H1 (cell line): ENCODE results near the gene PTPRG. TPM values are rescaled to one million over a fixed set of nuclear protein-coding genes. Genes with fewer than 3 reads are reported as not detected.

Experiments
- CTCF ChIA-PET: fragments of 300-600 bp; sonication (Branson Sonifier 250); formaldehyde crosslinking; loops from one replicate; lab custom pipeline; 2021; ENCODE audit not compliant: partially characterized antibody; lab: Charles Lee
- POLR2A ChIA-PET: fragments of 300-600 bp; sonication (Branson Sonifier 250); formaldehyde crosslinking; loops from one replicate; lab custom pipeline; 2021; ENCODE audit warnings: inconsistent platforms; ENCODE audit not compliant: partially characterized antibody; lab: Charles Lee
- DNase-seq, 2 experiments: peaks; one replicate each; pipeline versions ENCODE4 v3.0.0 to v3.0.0-alpha.2; 2010 to 2022; ENCODE audit warnings: low spot score in 2 of 2, low read depth in 1 of 2, mixed read lengths in 1 of 2
- FAIRE-seq: peaks from 2 replicates; lab custom pipeline; 2011; peaks lifted over from hg19 to GRCh38; lab: Jason Lieb, UNC
- H2AFZ ChIP-seq: 2 replicates; pipeline ENCODE4 v1.8.1; 2012; ENCODE audit warnings: low read length, inconsistent platforms
- H2AK5ac ChIP-seq: 2 replicates; pipeline ENCODE4 v1.6.1; 2013; ENCODE audit warnings: low read depth, low read length
- H2BK120ac ChIP-seq: replicated peaks from 2 replicates; pipeline ENCODE3; 2013; ENCODE audit warnings: low read depth, low read length, inconsistent platforms
- H2BK12ac ChIP-seq: 2 replicates; pipeline ENCODE4 v1.6.1; 2013; ENCODE audit warnings: low read depth, low read length
- H2BK15ac ChIP-seq: 2 replicates; pipeline ENCODE4 v1.6.1; 2013; ENCODE audit warnings: low read length
- H2BK20ac ChIP-seq: 2 replicates; pipeline ENCODE4 v1.6.1; 2013; ENCODE audit warnings: low read length
- H2BK5ac ChIP-seq: 2 replicates; pipeline ENCODE4 v1.6.1; 2013; ENCODE audit warnings: low read depth, low read length
- H3K14ac ChIP-seq: 2 replicates; pipeline ENCODE4 v1.6.1; 2013; ENCODE audit warnings: inconsistent platforms; ENCODE audit not compliant: insufficient read length
- H3K18ac ChIP-seq: 2 replicates; pipeline ENCODE4 v1.6.1; 2013; ENCODE audit warnings: low read length; ENCODE audit errors: extremely low read depth
- H3K23ac ChIP-seq: 2 replicates; pipeline ENCODE4 v1.6.1; 2013; ENCODE audit warnings: inconsistent platforms; ENCODE audit not compliant: insufficient read length
- H3K23me2 ChIP-seq: 2 replicates; pipeline ENCODE4 v1.6.1; 2013; ENCODE audit warnings: low read depth, low read length
- H3K27ac ChIP-seq: 2 replicates; pipeline ENCODE4 v1.6.1; 2011; ENCODE audit warnings: low read depth, low read length, inconsistent platforms
- H3K27me3 ChIP-seq, 4 experiments: replicated peaks in 1 of 4; 1 replicate in 1 of 4; 2 replicates in 3 of 4; pipeline versions ENCODE4 v1.6.1 to v1.8.1; 2011 to 2013; ENCODE audit warnings: low read length in 3 of 4, mild to moderate bottlenecking in 3 of 4, inconsistent platforms in 2 of 4, mixed read lengths in 2 of 4, moderate library complexity in 1 of 4; ENCODE audit not compliant: control insufficient read depth in 3 of 4, insufficient read depth in 3 of 4; ENCODE audit errors: extremely low read depth in 1 of 4
- H3K36me3 ChIP-seq, 4 experiments: 2 replicates each; pipeline versions ENCODE4 v1.6.1 to v1.8.1; 2011 to 2013; ENCODE audit warnings: mild to moderate bottlenecking in 4 of 4, low read length in 3 of 4, moderate library complexity in 2 of 4, control low read depth in 1 of 4, inconsistent platforms in 1 of 4; ENCODE audit not compliant: insufficient read depth in 4 of 4, control insufficient read depth in 2 of 4
- H3K4ac ChIP-seq: replicated peaks from 2 replicates; pipeline ENCODE3; 2013; ENCODE audit warnings: low read length, low read depth, mixed read lengths, inconsistent platforms; ENCODE audit not compliant: insufficient read length
- H3K4me1 ChIP-seq, 4 experiments: replicated peaks in 1 of 4; 1 replicate in 1 of 4; 2 replicates in 3 of 4; pipeline versions ENCODE4 v1.6.1 to v1.8.1; 2011 to 2013; ENCODE audit warnings: low read length in 3 of 4, inconsistent platforms in 2 of 4, mixed read lengths in 1 of 4; ENCODE audit not compliant: insufficient read depth in 4 of 4, control insufficient read depth in 3 of 4
- H3K4me2 ChIP-seq, 2 experiments: 2 replicates each; pipeline versions ENCODE4 v1.6.1 to v1.8.1; 2011 to 2013; ENCODE audit warnings: low read depth in 2 of 2, low read length in 2 of 2, control low read depth in 1 of 2, inconsistent platforms in 1 of 2, mild to moderate bottlenecking in 1 of 2; ENCODE audit not compliant: insufficient read depth in 1 of 2
- H3K4me3 ChIP-seq, 4 experiments: fragments of 200-600, 300-600 bp in 1 of 4; sonication (generic), shearing (Covaris generic), sonication (Bioruptor Twin) in 1 of 4; 2 replicates each; pipeline versions ENCODE4 v1.5.1 to v1.8.1; 2011 to 2016; ENCODE audit warnings: low read length in 4 of 4, low read depth in 3 of 4, control low read depth in 2 of 4, inconsistent platforms in 2 of 4, mild to moderate bottlenecking in 2 of 4, mixed read lengths in 1 of 4, moderate library complexity in 1 of 4; ENCODE audit not compliant: insufficient read depth in 2 of 4; ENCODE audit errors: extremely low read depth in 1 of 4
- H3K56ac ChIP-seq: replicated peaks from 2 replicates; pipeline ENCODE3; 2013; ENCODE audit warnings: low read depth, mild to moderate bottlenecking, mixed read lengths, low read length, inconsistent platforms; ENCODE audit not compliant: insufficient read length
- H3K79me1 ChIP-seq: 2 replicates; pipeline ENCODE4 v1.6.1; 2013; ENCODE audit warnings: low read depth, low read length, control low read depth
- H3K79me2 ChIP-seq, 2 experiments: 2 replicates each; pipeline versions ENCODE4 v1.6.1 to v1.8.1; 2012 to 2013; ENCODE audit warnings: low read length in 2 of 2, mild to moderate bottlenecking in 2 of 2, inconsistent platforms in 1 of 2; ENCODE audit not compliant: insufficient read depth in 2 of 2, control insufficient read depth in 1 of 2
- H3K9ac ChIP-seq, 4 experiments: replicated peaks in 1 of 4; 1 replicate in 1 of 4; 2 replicates in 3 of 4; pipeline versions ENCODE4 v1.6.1 to v1.8.1; 2011 to 2013; ENCODE audit warnings: low read depth in 3 of 4, low read length in 3 of 4, control low read depth in 2 of 4, mild to moderate bottlenecking in 2 of 4, moderate library complexity in 2 of 4, inconsistent platforms in 1 of 4; ENCODE audit errors: extremely low read depth in 1 of 4
- H3K9me3 ChIP-seq, 2 experiments: 2 replicates each; pipeline versions ENCODE4 v1.6.1 to v1.8.1; 2012 to 2013; ENCODE audit warnings: mild to moderate bottlenecking in 2 of 2, moderate library complexity in 2 of 2, control low read depth in 1 of 2, inconsistent platforms in 1 of 2, low read depth in 1 of 2, low read length in 1 of 2, mixed read lengths in 1 of 2; ENCODE audit not compliant: insufficient read depth in 2 of 2
- H4K20me1 ChIP-seq, 2 experiments: replicated peaks in 1 of 2; 2 replicates each; pipeline versions ENCODE3 to v1.8.1; 2011 to 2013; ENCODE audit warnings: inconsistent platforms in 2 of 2, low read length in 2 of 2, mild to moderate bottlenecking in 1 of 2; ENCODE audit not compliant: insufficient read depth in 2 of 2, control insufficient read depth in 1 of 2
- H4K5ac ChIP-seq: 2 replicates; pipeline ENCODE4 v1.6.1; 2013; ENCODE audit warnings: low read length, low read depth, mixed read lengths, inconsistent platforms; ENCODE audit not compliant: insufficient read length
- H4K8ac ChIP-seq: 2 replicates; pipeline ENCODE4 v1.8.0; 2013; ENCODE audit warnings: mild to moderate bottlenecking, moderate library complexity, low read length, inconsistent platforms; ENCODE audit not compliant: insufficient read depth; ENCODE audit errors: extremely low read depth
- H4K91ac ChIP-seq: replicated peaks from 2 replicates; pipeline ENCODE3; 2013; ENCODE audit warnings: low read length, mixed read lengths, inconsistent platforms; ENCODE audit not compliant: insufficient read length
- CHD1 ChIP-seq: IDR thresholded peaks from 2 replicates; pipeline ENCODE4 v1.6.1; 2012; ENCODE audit warnings: low read depth, low read length, improper control_type of control experiment
- KDM1A ChIP-seq: fragments of 200-600, 300-600 bp; sonication (generic); IDR thresholded peaks from 2 replicates; pipeline ENCODE4 v1.7.1; 2016; ENCODE audit warnings: mild to moderate bottlenecking, low read length, borderline replicate concordance
- MAFK ChIP-seq: IDR thresholded peaks from 2 replicates; pipeline ENCODE4 v1.6.1; 2012; ENCODE audit warnings: low read depth, mild to moderate bottlenecking, improper control_type of control experiment, low read length
- SIRT6 ChIP-seq: IDR thresholded peaks from one replicate; pipeline ENCODE4 v1.7.1; 2012; ENCODE audit warnings: low read length, inconsistent platforms
- WGBS, 2 experiments: shearing (Covaris generic) in 1 of 2; methylation state at CpG; one replicate each; pipeline versions ENCODE4 v1.1.6 to v1.1.7; 2013 to 2015; ENCODE audit warnings: low lambda C conversion rate in 2 of 2, mixed read lengths in 2 of 2, inconsistent platforms in 1 of 2, low coverage in 1 of 2, missing lambda C conversion rate in 1 of 2; ENCODE audit not compliant: insufficient replicate concordance in 2 of 2, insufficient coverage in 1 of 2, insufficient read length in 1 of 2; ENCODE audit errors: extremely low coverage in 1 of 2, missing lambda C conversion rate in 1 of 2; 5-methylcytosine and 5-hydroxymethylcytosine counted together
- polyA plus RNA-seq, 7 experiments: library from polyadenylated mRNA; depleted of rRNA in 3 of 7; stranded (reverse) in 5 of 7; unstranded in 2 of 7; fragments of >200 nt in 5 of 7; fragments of 200-250 nt in 2 of 7; gene quantifications; 1 replicate in 5 of 7; 2 replicates in 1 of 7; 4 replicates in 1 of 7; pipeline versions ENCODE4 v1.2.1 to v1.2.3, GENCODE V29; 2011 to 2013; ENCODE audit warnings: missing spikeins in 2 of 7, mixed read lengths in 2 of 7
- total RNA-seq: library from RNA; stranded (reverse); fragmentation: NEBNext Ultra II Directional; extraction: Animal tissue kit (Norgen Biotek cat#: 25700); gene quantifications from 2 replicates; pipeline ENCODE4 v1.2.1, GENCODE V29; 2021

Gene PTPRG
- total and polyA plus RNA-seq, 2 of the 8 experiments (the other 6 are each of a cell fraction or from before 2014, with no cell fraction given), result 23.3 to 96.2 TPM

DNA sequence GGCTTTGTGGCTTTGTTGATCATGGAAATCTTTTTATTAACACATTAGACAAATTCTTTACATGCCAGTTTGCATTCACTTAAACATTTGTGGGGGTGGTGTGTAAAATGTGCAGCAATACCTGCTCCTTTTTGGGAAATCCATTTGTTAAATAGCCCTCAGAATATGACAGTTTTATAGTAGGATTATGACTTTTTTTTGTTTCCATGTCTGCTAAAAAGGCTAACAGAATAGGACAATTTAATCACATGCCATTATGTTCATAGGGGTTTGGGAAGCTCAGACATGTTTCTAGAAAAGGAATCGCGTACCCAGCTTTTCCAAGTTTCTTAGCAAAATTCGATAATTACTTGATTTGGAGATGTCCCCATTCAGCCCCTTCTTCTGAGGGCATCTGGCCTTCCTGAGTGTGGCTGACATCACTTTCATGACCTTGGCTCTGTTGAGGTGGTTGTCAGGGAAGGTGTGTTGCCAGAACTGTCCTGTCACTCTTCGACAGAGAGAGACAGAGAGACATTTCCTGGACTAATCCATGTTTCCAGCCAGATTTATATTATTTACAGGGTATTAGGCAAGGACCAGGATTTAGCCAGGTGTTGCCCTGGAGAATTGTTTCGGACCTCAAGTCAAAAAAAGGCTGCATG, 126.4 kb downstream of the PTPRG start:
- CTCF ChIA-PET, result interaction anchor here (0.9 to 1.3 kb wide), 5 partner anchors 10 to 499 kb away, joined by 3 read pairs; no protein-coding TSS in a partner anchor
- Histone ChIP-seq H3K4me2 (peak overlapping the region; percentile 51 to 62), H3K79me2 (peaks cover 17 to 82% of the 10 kb centered on the region in 2 experiments)

More for the DNA sequence above, 126.4 kb downstream of the PTPRG start:
- Histone ChIP-seq H3K79me1 (peaks cover 15% of the 10 kb centered on the region), H4K5ac (no peak overlapping the region), H4K20me1 (peaks cover 6 to 12% of the 10 kb centered on the region in 2 experiments), H3K14ac (no peak overlapping the region), H3K4me1 (peaks cover 23 to 65% (median 56%) of the 10 kb centered on the region in 4 experiments), H3K23ac (no peak overlapping the region), H3K27ac (no peak overlapping the region), H3K18ac (peak overlapping the region; percentile 95; the same call in 1 of the 2 replicates), H2BK15ac (0 out of 2 replicates have a peak overlapping the region, but pooled peaks have one; percentile 32), H3K9me3 (no peaks in the 10 kb centered on the region), H3K36me3 (peaks cover 0 to 4% (median 0%) of the 10 kb centered on the region in 4 experiments; a peak in 1 of 8 replicates), H3K4me3 (peak overlapping the region in 1 of 4 experiments; percentile 1; a peak in 1 of 8 replicates), H4K91ac (peak overlapping the region; percentile 94), H2BK120ac (peak overlapping the region; percentile 84), H3K4ac (no peak overlapping the region), H2BK12ac (peak overlapping the region; percentile 53; the same call in 1 of the 2 replicates), H2BK20ac (peak overlapping the region; percentile 87; the same call in 1 of the 2 replicates), H2AFZ (no peak overlapping the region), H3K56ac (no peak overlapping the region), H2BK5ac (peak overlapping the region; percentile 96; the same call in 1 of the 2 replicates), H2AK5ac (0 out of 2 replicates have a peak overlapping the region, but pooled peaks have one; percentile 92), H4K8ac (no peak overlapping the region), H3K9ac (no peak overlapping the region; a peak in 1 of 7 replicates), H3K27me3 (peaks cover 0 to 4% (median 0%) of the 10 kb centered on the region in 4 experiments; a peak in 1 of 7 replicates), H3K23me2 (no peaks in the 10 kb centered on the region)
- 26% methylated on average over 5 of the region's 5 CpGs; no CpG with 5 or more reads in 1 of the 2 experiments for WGBS, 2 experiments
- POLR2A ChIA-PET, result interaction anchor here (0.7 to 3.8 kb wide), 9 partner anchors 11 to 127 kb away, joined by 3 to 42 read pairs (median 4); partner anchors contain the start of gene PTPRG
- DNase-seq (no peak), FAIRE-seq (no peak)
- 0 out of 2 replicates have a peak, but pooled peaks have one; percentile 14 for TF ChIP-seq KDM1A
- TF ChIP-seq SIRT6, result no peak
- 0 out of 2 replicates have a peak, but pooled peaks have one; percentile 30 for TF ChIP-seq CHD1
- no peak for TF ChIP-seq MAFK
